Epidermal melanocyte (primary cell): Measurements from ENCODE around the gene ERBB4.

ENCODE experiments used
- DNase-seq: peaks from one replicate; pipeline ENCODE4 v3.0.0; 2011; ENCODE audit warnings: low spot score; ENCODE audit not compliant: insufficient read length

ERBB4 gene

DNA sequence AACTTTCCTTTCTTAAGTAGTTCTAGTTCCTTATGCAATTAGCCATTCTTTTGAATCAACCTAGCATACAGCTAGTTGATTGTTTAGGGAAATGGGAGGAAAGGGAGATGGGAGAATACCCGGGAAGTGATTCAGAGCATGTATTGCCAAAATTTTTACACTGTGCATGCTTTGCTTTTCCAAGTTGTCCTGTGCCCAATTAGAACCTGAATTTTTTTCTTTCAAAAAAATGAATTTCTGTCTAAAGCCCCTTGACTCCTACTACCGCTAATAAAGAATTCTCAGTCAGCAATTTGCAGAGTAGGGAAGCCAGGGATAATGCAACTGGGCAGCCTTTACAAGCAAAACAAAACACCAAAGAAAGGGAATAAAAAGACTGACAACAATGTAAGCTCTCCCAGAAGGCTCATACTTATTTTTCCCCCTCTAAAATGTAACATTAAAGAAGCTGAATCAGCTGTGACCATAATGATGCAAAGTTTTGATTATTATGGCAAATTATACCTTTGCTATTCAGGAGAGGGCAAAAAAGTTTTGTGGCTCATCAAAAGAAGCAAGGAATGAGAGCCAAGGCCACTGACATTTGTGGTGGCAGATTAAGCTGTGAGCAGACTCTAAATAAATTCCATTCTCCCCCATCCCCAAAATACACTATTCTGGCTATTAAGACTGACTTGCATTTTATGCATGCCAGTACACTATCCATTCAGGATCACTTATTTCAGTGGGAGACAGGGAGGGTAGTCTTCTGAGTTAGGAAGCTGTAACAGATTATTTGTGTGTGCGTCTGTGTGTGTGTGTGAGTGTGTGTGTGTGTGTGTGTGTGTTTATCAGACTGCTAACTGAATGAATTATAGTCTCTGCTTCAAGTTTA, 174.3 kb downstream of the ERBB4 start:
- no peak for DNase-seq

DNA sequence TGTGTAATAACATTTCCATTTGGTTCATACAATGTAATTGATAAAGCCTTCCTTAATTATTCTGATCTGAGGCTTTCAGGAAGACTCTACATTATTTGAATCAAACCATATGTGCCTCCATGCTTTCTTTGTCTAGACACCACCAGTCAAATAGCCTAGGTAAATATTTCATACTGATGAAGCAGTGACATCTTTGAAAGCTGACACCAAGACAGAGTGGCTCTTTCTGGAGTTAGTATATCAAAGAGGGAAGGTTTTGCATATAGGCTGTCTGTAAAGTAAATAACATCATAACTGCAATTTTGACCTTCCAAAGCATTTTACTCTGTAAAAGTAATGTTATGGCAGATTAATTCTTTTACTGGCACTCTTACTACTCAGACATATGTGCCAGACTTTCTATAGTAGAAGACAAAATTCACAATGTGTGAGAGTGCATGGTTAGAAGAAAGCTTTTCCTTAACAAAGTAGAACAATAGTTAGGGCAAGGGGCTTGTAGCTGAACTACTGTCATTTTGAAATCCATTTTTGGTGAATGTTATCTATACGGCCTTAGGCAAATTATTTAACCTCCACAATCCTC, 177.3 kb downstream of the ERBB4 start:
- no peak for DNase-seq

DNA sequence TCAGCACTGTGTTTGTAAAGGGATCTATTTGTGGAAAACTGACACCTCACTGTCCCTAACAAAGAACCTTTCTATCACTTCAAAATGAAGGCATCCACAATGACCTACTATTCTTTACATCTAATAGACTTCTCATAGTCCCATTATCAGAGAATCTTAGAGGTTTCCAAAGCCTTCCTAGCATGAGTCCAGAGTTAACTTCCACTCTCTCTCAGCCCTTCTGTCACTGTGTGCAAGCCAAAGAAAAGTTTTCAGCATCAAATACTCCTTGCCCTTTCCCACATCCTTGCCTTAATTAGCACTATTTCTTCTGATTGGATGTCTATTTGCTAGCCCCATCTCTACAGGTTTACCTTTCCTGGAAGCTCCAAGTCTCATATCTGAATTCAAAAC, 178.5 kb downstream of the ERBB4 start:
- no peak for DNase-seq

DNA sequence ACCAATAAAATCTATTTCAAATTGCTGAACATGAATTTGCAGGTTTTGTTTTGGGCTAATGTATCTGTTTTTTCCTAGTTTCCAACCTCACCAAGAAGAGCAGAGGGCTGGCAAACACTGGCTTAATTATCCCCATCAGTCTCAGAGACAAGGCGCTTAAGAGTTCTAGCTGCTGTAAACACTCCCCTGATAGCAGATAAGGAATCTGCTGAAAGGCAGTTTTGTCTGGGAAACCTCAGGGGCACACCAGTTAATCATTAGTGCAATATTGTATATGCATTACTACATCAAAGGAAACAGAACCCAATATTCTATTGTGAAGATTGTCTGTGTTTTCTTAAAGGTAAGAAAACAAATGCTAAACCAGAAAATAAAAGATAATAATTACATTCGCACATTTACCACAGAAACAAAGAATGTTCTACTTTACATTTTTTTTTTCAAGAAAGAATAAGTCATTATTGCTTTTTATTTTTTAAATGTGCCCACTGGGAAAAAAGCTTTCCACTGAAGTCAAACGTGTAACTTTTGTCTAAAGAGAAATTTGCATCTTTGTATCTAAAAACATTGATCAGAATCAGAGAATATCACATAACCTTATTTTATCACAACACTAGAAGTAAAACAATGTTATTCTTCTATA, 179.1 kb downstream of the ERBB4 start:
- DNase-seq: no peak

DNA sequence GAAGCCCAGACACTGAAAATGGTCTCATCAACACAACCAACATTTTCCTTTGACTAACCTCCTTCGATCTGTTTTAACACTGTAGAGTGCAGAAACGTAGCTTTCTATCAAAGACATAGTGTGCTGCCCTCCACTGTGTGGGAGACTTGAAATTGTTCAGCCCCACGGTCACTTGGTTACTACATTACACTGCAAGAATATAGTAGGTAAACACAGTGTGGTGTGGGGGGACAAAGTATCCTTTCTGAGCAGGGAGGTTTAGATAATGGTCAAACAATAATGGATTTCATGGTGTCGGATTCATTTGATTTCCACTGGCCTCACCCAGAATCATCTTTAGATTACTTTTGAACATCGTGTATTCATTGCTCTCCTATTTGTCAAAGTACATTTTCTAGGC, 181.0 kb downstream of the ERBB4 start:
- DNase-seq: no peak

DNA sequence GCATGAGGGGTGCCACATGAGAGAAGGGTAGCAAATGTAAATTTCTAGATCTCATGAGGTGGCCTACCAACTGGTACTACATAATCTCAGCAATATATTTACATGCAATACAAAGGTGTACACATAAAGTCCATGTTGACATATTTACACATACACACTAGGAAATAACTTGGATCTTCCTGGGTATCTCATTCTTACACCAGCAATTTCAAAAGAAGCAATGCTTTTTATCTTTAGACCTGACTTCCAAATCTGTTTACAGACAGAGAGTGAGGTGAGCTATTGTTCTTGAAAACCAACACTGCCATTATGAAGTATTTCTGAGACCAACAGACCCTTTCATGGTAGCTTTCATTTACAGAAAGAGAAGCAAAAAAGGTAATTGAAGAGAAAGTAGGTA, 184.2 kb downstream of the ERBB4 start:
- DNase-seq: no peak

DNA sequence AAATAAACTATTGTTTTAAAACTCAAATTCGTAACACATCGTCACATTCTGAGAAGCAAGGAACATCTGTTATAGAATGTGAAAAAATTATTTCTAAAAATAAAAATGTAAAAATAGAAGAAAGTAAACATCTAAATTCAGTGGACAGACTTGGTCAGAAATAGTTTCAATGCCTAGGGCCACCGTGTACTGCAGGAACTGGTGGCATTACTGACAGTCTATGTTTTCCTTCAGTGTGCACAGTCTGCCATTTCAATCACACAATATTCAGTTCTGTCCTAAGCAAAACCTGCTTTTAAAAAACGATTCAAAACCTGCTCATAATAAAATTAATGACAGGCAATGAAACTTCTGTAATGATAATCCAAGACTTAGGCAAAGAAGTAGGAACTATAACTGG, 190.1 kb downstream of the ERBB4 start:
- no peak for DNase-seq

DNA sequence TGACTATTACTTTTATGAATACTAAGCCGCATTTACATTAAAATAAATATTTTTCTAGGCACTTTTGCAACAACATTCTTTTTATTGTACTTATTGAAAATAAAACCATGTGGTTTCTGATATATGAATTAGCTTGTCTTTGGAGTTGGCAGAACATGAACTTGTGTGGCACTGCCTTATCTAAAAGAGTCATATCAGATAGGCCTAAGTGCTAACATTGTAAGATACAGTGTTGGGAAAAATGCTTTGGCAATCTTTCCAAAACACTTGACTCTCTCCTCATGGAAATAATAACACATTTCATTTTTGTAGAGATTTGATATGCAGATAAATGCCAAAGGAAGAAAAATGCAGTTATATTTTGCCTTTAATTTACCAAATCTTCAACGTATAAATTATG, 191.7 kb downstream of the ERBB4 start:
- no peak for DNase-seq

DNA sequence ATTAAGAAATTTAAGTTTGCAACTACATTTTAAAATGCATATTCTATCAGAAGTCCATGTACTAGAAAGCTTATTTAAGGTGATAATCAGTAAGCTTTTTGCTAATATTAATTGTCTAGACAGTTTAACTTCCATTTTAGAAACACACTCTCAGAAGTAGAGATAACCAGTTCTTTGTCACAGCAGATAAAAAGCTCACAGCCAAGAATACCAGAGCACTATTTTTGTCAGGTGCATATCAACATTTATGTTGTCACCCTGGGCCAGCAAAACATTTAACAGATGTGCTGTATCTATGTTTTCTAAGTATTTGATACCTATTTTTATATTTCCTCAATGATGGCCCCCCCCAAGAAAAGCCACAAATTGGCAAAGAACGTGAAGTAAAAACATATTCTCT, 192.6 kb downstream of the ERBB4 start:
- DNase-seq: no peak

DNA sequence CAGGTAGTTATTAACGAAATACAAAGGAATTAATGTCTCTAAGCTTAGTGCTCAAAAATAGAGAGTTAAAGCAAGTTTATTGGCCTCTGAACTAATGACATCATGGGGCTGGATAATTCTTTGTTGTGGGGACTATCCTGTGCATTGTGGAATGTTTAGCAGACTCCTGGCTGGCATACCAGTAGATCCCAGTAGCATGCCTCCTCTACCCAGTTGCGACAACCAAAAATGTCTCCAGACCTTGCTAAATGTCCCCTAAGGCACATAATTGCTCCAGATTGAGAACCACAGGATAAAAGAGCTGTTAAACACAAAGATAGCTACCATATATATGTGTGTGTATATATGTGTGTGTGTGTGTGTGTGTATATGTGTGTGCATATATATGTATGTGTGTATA, 194.5 kb downstream of the ERBB4 start:
- DNase-seq: no peak

DNA sequence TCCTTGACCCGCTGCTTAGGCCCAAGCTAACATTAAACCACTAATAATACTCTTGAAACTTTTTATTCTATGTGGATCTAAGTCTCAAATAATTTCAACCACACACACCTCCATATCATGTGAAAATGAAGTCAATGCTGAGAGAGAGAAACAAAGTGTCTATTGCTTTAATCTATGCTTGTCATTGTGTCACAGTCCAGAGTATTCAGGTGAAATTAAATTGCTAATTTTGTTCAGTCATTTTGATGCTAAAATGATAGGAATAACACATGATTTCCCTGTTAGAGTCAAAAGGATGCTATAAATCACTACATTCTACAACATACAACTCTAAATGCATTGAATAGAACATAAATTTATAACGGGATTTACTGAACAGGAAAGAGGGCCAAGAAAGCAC, 195.4 kb downstream of the ERBB4 start:
- DNase-seq: no peak

DNA sequence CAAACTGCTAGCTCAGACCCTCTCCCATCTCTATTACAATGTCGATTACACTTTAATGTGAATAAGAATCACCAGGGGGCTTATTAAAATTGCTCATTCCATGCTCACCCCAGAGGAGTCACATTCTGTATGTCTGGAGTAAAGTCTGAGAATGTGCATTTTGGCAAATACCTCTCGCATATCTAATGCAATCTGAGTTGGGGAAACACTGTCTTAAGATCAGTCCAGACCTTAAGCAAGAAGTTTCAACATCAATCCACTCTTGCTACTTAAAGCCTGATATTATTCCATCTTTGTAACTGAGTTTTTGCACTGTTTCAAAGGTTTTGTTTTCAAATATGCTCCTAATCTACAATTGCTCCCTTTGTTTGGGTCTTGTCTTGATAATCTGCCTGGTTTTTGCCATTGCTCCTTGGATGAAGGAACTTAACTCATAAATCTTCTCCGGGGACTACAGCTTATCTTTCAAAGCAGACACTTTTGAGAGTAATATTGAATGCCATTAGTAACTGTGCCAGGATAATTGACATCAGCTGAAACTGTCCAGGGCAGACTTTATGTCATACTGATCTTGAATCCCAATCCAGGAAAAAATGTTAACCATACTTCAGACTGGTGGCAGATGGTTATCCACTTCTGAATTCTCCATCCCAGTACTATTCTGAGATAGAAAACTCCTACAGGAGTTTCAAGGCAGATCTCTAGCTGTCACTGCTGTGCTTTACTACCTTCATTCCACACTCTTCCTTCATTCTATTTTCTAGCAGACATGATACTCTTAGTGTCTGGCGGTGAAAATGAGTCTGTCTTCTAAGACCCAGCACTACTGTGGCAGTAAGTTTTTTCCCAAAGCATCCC, 200.9 kb downstream of the ERBB4 start:
- no peak for DNase-seq

DNA sequence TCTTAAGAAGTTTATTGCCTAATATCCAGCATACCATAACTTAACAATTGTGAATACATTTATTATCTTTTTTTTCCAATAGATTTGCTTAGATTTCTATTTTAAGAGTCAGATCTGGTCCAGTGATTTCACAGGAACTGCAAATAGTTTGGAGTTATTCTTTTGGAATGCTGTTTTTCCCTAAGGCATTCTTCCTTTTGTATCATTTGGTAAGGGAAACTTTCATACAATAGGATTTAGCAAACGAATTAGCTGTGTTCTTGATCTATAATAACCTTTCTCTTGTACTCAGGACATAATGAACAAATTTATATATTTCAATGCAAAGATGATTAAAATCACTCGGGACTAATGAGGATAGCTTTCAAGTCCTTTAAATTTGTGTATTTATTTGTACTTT, 201.6 kb downstream of the ERBB4 start:
- DNase-seq: no peak

DNA sequence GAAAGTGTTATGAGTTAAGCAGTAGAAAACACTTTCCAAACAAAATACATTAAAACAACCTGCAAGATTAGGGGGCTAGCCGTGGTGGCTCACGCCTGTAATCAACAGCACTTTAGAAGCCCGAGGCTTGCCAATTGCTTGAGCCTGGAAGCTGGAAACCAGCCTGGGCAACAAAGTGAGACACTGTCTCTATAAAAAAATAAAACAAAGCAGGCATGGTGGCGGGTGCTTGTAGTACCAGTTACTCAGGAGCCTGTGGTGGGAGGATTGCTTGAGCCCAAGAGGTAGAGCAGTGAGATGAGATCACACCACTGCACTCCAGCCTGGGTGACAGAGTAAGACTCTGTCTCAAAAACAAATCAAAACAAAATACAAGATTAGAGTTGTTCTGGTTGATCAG, 208.3 kb downstream of the ERBB4 start:
- no peak for DNase-seq

DNA sequence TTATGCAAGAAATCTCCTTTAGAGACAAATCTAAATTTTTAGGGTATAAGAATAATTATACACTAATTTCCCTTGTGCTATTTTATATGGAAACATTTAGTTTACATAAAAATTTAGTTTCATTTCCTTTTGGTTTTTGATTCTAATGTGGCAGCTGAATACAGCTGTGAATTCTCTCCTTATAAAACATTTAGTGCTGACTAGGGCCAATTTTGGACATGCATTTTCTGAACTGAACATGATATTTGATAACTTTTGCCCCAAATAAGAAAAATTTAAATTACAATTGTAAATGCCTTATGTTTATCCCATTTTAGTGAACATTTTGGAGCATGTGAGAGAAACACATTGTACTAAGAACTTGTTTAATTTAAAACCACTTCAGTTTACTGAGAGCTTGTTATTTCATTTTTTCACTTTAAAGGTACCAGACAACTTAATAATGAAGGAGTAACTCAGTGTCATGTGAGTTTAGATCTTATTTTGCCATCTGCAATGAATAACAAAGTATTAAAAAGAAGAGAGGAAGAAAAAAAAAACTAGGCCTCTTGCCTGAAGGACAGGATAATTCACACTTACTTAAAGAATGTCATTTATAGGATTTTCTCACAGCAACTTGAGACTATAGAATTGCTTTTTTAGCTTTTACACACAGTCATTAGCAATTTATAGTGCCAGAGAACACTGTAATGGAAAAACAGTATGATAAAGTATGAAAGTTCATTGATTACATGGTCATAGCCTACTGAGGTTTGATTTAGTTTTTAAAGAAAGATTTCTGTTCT, 209.7 kb downstream of the ERBB4 start:
- DNase-seq: no peak

DNA sequence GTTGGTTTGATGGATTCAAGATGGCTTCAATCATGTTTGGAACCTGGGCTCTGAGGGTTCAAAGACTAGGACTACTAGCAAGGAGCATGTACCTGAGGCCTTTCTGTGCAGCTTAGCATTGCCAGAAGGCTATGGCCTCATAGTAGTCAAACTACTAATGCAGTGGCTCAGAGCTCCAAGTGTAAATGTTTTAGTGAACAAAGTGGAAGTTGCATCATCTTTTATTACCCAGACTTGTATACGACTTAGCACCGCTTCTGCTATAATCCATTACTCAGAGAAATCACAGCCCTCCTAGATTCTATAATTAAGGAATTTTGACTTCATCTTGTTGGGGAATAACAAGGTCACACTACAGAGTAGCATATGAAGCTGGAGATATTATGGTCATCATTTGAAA, 210.5 kb downstream of the ERBB4 start:
- DNase-seq: no peak

DNA sequence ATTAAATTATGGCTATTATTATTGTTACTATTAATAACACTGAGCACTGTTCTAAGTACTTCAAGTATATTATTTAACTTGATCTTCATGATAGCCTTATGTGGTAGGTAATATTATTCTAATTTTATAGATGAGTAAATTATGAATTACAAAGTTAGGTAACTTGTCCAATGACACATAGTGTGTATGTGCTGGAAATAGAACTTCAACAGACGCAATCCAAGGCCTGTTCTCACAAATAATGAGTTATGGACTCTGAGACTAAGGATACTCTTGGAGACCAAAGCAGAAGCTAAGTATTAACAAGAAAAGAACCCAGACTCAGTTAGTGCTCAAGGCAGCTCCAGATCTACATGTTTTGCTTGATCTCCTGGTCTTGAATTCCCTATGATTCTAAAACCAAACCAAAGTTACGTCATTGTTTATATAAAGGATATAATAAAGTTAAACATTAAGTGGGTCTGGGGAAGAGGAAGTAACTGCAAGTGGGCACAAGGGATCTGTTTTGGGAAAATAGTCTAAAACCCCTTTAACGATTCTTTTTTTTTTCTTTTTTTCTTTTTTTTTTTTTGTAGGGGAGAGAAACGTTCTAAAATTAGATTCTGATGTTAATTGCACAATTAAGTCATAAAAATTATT, 211.3 kb downstream of the ERBB4 start:
- DNase-seq: no peak

DNA sequence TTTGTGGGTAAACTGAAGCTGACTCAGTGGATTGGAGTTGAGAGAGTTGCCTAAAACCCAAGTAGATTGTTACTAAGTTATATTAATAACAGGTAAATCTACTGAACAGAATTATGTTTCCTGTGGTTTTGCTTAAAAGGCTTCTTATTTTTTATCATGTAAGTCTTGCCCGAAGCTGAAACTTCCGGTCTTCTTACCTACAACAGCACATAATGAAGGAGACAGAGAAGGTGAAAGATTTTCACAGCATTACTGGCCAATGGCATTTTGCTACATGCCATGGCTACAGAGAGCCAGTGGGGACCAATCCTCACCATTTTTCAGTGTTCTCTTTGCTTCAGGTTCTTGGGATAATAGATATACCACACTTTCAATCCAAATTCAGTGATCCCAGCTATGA, 220.0 kb downstream of the ERBB4 start:
- DNase-seq: no peak

DNA sequence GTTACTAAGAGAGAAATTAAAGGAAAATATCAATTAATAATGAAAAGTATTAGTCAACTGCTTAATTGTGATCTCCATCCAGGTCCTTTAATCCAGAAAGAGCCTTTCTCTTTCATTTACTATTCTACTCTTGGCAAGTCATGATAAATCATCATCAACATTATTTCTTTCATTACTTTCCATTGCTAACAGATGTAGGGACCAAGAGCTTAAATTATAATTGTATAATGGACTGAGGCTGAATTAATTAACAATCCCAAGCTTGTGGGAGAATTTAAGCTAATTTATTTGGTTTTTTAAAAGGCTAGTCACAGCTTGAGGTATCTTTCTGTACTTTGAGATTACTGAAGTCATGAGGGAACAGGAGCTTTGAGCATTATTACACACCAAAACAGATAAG, 223.9 kb downstream of the ERBB4 start:
- no peak for DNase-seq

DNA sequence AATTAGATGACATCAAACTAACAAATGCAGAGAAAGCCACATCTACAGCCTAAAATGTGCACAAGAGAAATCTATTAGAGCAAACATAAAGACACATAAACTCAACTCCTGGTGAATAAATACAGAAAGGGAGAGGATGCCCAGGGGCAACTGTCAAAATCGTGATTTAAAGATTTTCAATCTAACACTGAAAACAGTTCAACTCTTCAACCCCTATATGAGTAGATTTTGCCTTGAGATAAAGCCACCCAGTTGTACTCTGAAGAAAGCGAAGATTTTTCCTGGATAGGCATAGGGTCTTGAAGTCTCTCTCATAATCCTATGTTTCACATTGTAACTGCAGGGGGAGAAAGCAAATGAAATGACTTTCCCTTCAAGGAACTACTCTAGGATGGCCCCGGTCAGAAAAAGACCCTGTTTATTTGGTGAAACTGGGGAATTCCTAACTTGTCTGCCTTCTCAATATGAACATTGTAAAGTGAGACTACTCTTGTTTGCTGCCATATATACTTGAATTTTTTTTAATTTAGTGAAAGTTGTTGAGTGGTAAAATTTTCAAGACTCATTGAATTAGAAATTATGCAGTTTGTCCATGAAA, 226.7 kb downstream of the ERBB4 start:
- DNase-seq: no peak
